Measurements from ENCODE around the gene RUNDC3A.
A peak's percentile ranks its signal among the peaks of the same experiment; 100 is the strongest.
"Not testable (repeated sequence)": the region's sequence is repeated elsewhere in the genome, so short reads cannot be mapped to it uniquely, and the experiment has no call there.

Gene RUNDC3A

DNA sequence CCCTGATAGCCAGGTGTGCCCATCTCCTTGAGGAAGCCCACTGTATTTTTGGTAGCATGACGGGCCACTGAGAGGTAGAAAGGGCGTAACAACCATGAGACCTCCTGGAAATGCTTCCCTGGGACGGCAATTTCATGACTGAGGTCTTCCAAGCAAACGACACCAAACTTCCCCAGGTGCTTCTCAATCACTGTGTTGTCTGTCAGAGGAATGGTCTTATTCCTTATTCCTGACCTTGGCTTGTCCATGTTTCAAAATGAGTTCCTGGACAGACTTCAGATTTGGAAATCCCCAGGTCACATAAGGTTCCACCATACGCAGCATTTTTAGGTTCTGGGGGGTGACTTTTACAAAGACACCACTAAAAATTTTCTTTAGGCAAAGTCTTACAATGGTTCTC, 56.6 kb downstream of the RUNDC3A start:
- peaks cover 21% of the 10 kb centered on the region for H3K4me1 ChIP-seq (ENCODE audit: control insufficient read depth, insufficient read depth, low read length)
- H3K9me3 ChIP-seq (ENCODE audit: control insufficient read depth, insufficient read depth, low read depth, low read length); H3K4me3 ChIP-seq (ENCODE audit: low read depth, low read length); POLR2A ChIA-PET; H3K36me3 ChIP-seq (ENCODE audit: control insufficient read depth in 2 of 2, insufficient read depth in 1 of 2, low read length in 2 of 2); H3K27ac ChIP-seq (ENCODE audit: extremely low read depth, low read depth, low read length): not testable (repeated sequence)
- CTCF ChIA-PET: interaction anchor here (0.6 to 0.7 kb wide), 3 partner anchors 108 to 241 kb away, joined by 3 to 6 read pairs (median 5); partner anchors contain the start of gene HDAC5

DNA sequence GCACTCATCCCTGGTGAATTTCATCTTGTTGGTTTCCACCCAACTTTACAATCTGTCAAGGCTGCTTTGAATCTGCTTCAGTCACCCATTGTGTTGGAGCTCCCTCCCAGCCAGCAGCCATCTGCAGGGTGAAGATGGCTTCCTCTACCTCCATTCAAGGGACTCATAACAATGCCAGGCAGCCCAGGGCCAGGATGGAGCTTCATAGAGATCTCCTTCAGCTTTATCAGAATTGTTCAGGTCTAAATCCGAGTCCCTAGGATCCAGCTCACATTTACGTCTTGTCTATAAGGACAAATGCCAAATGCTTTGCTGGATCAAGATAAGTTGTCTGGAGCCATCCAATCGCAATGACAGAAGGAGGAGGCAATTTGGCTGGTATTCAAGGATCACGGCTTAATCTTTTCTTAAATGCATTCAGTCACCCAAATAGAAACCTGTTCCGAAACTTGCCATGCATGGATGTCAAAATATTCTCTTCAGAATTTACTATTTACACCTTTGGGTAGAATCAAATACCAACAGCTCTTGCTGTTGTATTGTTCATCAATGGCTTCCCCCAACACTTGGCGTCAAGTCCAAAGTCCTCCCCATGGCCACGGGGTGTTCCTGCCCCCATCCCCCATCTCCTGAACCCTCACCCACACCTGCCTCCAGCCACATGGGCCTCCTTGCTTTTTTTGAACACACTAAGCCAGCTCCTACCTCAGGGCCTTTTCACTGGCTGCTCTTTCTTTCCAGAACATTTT, 59.0 kb downstream of the RUNDC3A start:
- ChIA-PET CTCF (interaction anchor here (0.6 to 2.6 kb wide), 7 partner anchors 8 to 159 kb away, joined by 3 to 19 read pairs (median 5); no protein-coding TSS in a partner anchor), POLR2A (interaction anchor here (1.4 kb wide), 1 partner anchor 9 kb away, joined by 3 read pairs; no protein-coding TSS in a partner anchor)
- peaks cover 5% of the 10 kb centered on the region for H3K4me1 ChIP-seq (ENCODE audit: control insufficient read depth, insufficient read depth, low read length)

More for the DNA sequence above, 59.0 kb downstream of the RUNDC3A start:
- Histone ChIP-seq H3K36me3 (ENCODE audit: control insufficient read depth in 2 of 2, insufficient read depth in 1 of 2, low read length in 2 of 2) (no peaks in the 10 kb centered on the region), H3K9me3 (ENCODE audit: control insufficient read depth, insufficient read depth, low read depth, low read length) (no peaks in the 10 kb centered on the region), H3K27ac (ENCODE audit: extremely low read depth, low read depth, low read length) (no peak overlapping the region), H3K4me3 (ENCODE audit: low read depth, low read length) (no peak overlapping the region)
- TF ChIP-seq ZNF211 (tag by site-specific recombination; IDR thresholded peaks at IDR 0.05; ENCODE audit: low read depth) (no peak), GFI1B (tag by site-specific recombination; IDR thresholded peaks at IDR 0.05) (no peak), ZNF37A (tag by site-specific recombination; IDR thresholded peaks at IDR 0.05) (no peak), ZNF423 (tag by site-specific recombination; IDR thresholded peaks at IDR 0.05) (no peak), ZNF623 (tag by site-specific recombination; IDR thresholded peaks at IDR 0.05) (peak; percentile 87), ZNF2 (tag by site-specific recombination; IDR thresholded peaks at IDR 0.05) (no peak), ZBTB20 (tag by site-specific recombination; IDR thresholded peaks at IDR 0.05) (no peak)
- TF ChIP-seq, protein P1, sequence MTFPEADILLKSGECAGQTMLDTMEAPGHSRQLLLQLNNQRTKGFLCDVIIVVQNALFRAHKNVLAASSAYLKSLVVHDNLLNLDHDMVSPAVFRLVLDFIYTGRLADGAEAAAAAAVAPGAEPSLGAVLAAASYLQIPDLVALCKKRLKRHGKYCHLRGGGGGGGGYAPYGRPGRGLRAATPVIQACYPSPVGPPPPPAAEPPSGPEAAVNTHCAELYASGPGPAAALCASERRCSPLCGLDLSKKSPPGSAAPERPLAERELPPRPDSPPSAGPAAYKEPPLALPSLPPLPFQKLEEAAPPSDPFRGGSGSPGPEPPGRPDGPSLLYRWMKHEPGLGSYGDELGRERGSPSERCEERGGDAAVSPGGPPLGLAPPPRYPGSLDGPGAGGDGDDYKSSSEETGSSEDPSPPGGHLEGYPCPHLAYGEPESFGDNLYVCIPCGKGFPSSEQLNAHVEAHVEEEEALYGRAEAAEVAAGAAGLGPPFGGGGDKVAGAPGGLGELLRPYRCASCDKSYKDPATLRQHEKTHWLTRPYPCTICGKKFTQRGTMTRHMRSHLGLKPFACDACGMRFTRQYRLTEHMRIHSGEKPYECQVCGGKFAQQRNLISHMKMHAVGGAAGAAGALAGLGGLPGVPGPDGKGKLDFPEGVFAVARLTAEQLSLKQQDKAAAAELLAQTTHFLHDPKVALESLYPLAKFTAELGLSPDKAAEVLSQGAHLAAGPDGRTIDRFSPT (tag by site-specific recombination; IDR thresholded peaks at IDR 0.05): no peak
